H1 (cell line): Measurements from ENCODE around the gene PITPNC1. TPM values are rescaled to one million over a fixed set of nuclear protein-coding genes. Genes with fewer than 3 reads are reported as not detected.

Experiments
- CTCF ChIA-PET: fragments of 300-600 bp; sonication (Branson Sonifier 250); formaldehyde crosslinking; loops from one replicate; lab custom pipeline; 2021; ENCODE audit not compliant: partially characterized antibody; lab: Charles Lee
- POLR2A ChIA-PET: fragments of 300-600 bp; sonication (Branson Sonifier 250); formaldehyde crosslinking; loops from one replicate; lab custom pipeline; 2021; ENCODE audit warnings: inconsistent platforms; ENCODE audit not compliant: partially characterized antibody; lab: Charles Lee
- DNase-seq, 2 experiments: peaks; one replicate each; pipeline versions ENCODE4 v3.0.0 to v3.0.0-alpha.2; 2010 to 2022; ENCODE audit warnings: low spot score in 2 of 2, low read depth in 1 of 2, mixed read lengths in 1 of 2
- FAIRE-seq: peaks from 2 replicates; lab custom pipeline; 2011; peaks lifted over from hg19 to GRCh38; lab: Jason Lieb, UNC
- H2AFZ ChIP-seq: 2 replicates; pipeline ENCODE4 v1.8.1; 2012; ENCODE audit warnings: low read length, inconsistent platforms
- H2AK5ac ChIP-seq: 2 replicates; pipeline ENCODE4 v1.6.1; 2013; ENCODE audit warnings: low read depth, low read length
- H2BK120ac ChIP-seq: replicated peaks from 2 replicates; pipeline ENCODE3; 2013; ENCODE audit warnings: low read depth, low read length, inconsistent platforms
- H2BK12ac ChIP-seq: 2 replicates; pipeline ENCODE4 v1.6.1; 2013; ENCODE audit warnings: low read depth, low read length
- H2BK15ac ChIP-seq: 2 replicates; pipeline ENCODE4 v1.6.1; 2013; ENCODE audit warnings: low read length
- H2BK20ac ChIP-seq: 2 replicates; pipeline ENCODE4 v1.6.1; 2013; ENCODE audit warnings: low read length
- H2BK5ac ChIP-seq: 2 replicates; pipeline ENCODE4 v1.6.1; 2013; ENCODE audit warnings: low read depth, low read length
- H3K14ac ChIP-seq: 2 replicates; pipeline ENCODE4 v1.6.1; 2013; ENCODE audit warnings: inconsistent platforms; ENCODE audit not compliant: insufficient read length
- H3K18ac ChIP-seq: 2 replicates; pipeline ENCODE4 v1.6.1; 2013; ENCODE audit warnings: low read length; ENCODE audit errors: extremely low read depth
- H3K23ac ChIP-seq: 2 replicates; pipeline ENCODE4 v1.6.1; 2013; ENCODE audit warnings: inconsistent platforms; ENCODE audit not compliant: insufficient read length
- H3K23me2 ChIP-seq: 2 replicates; pipeline ENCODE4 v1.6.1; 2013; ENCODE audit warnings: low read depth, low read length
- H3K27ac ChIP-seq: 2 replicates; pipeline ENCODE4 v1.6.1; 2011; ENCODE audit warnings: low read depth, low read length, inconsistent platforms
- H3K27me3 ChIP-seq, 4 experiments: replicated peaks in 1 of 4; 1 replicate in 1 of 4; 2 replicates in 3 of 4; pipeline versions ENCODE4 v1.6.1 to v1.8.1; 2011 to 2013; ENCODE audit warnings: low read length in 3 of 4, mild to moderate bottlenecking in 3 of 4, inconsistent platforms in 2 of 4, mixed read lengths in 2 of 4, moderate library complexity in 1 of 4; ENCODE audit not compliant: control insufficient read depth in 3 of 4, insufficient read depth in 3 of 4; ENCODE audit errors: extremely low read depth in 1 of 4
- H3K36me3 ChIP-seq, 4 experiments: 2 replicates each; pipeline versions ENCODE4 v1.6.1 to v1.8.1; 2011 to 2013; ENCODE audit warnings: mild to moderate bottlenecking in 4 of 4, low read length in 3 of 4, moderate library complexity in 2 of 4, control low read depth in 1 of 4, inconsistent platforms in 1 of 4; ENCODE audit not compliant: insufficient read depth in 4 of 4, control insufficient read depth in 2 of 4
- H3K4ac ChIP-seq: replicated peaks from 2 replicates; pipeline ENCODE3; 2013; ENCODE audit warnings: low read length, low read depth, mixed read lengths, inconsistent platforms; ENCODE audit not compliant: insufficient read length
- H3K4me1 ChIP-seq, 4 experiments: replicated peaks in 1 of 4; 1 replicate in 1 of 4; 2 replicates in 3 of 4; pipeline versions ENCODE4 v1.6.1 to v1.8.1; 2011 to 2013; ENCODE audit warnings: low read length in 3 of 4, inconsistent platforms in 2 of 4, mixed read lengths in 1 of 4; ENCODE audit not compliant: insufficient read depth in 4 of 4, control insufficient read depth in 3 of 4
- H3K4me2 ChIP-seq, 2 experiments: 2 replicates each; pipeline versions ENCODE4 v1.6.1 to v1.8.1; 2011 to 2013; ENCODE audit warnings: low read depth in 2 of 2, low read length in 2 of 2, control low read depth in 1 of 2, inconsistent platforms in 1 of 2, mild to moderate bottlenecking in 1 of 2; ENCODE audit not compliant: insufficient read depth in 1 of 2
- H3K4me3 ChIP-seq, 4 experiments: fragments of 200-600, 300-600 bp in 1 of 4; sonication (generic), shearing (Covaris generic), sonication (Bioruptor Twin) in 1 of 4; 2 replicates each; pipeline versions ENCODE4 v1.5.1 to v1.8.1; 2011 to 2016; ENCODE audit warnings: low read length in 4 of 4, low read depth in 3 of 4, control low read depth in 2 of 4, inconsistent platforms in 2 of 4, mild to moderate bottlenecking in 2 of 4, mixed read lengths in 1 of 4, moderate library complexity in 1 of 4; ENCODE audit not compliant: insufficient read depth in 2 of 4; ENCODE audit errors: extremely low read depth in 1 of 4
- H3K56ac ChIP-seq: replicated peaks from 2 replicates; pipeline ENCODE3; 2013; ENCODE audit warnings: low read depth, mild to moderate bottlenecking, mixed read lengths, low read length, inconsistent platforms; ENCODE audit not compliant: insufficient read length
- H3K79me1 ChIP-seq: 2 replicates; pipeline ENCODE4 v1.6.1; 2013; ENCODE audit warnings: low read depth, low read length, control low read depth
- H3K79me2 ChIP-seq, 2 experiments: 2 replicates each; pipeline versions ENCODE4 v1.6.1 to v1.8.1; 2012 to 2013; ENCODE audit warnings: low read length in 2 of 2, mild to moderate bottlenecking in 2 of 2, inconsistent platforms in 1 of 2; ENCODE audit not compliant: insufficient read depth in 2 of 2, control insufficient read depth in 1 of 2
- H3K9ac ChIP-seq, 4 experiments: replicated peaks in 1 of 4; 1 replicate in 1 of 4; 2 replicates in 3 of 4; pipeline versions ENCODE4 v1.6.1 to v1.8.1; 2011 to 2013; ENCODE audit warnings: low read depth in 3 of 4, low read length in 3 of 4, control low read depth in 2 of 4, mild to moderate bottlenecking in 2 of 4, moderate library complexity in 2 of 4, inconsistent platforms in 1 of 4; ENCODE audit errors: extremely low read depth in 1 of 4
- H3K9me3 ChIP-seq, 2 experiments: 2 replicates each; pipeline versions ENCODE4 v1.6.1 to v1.8.1; 2012 to 2013; ENCODE audit warnings: mild to moderate bottlenecking in 2 of 2, moderate library complexity in 2 of 2, control low read depth in 1 of 2, inconsistent platforms in 1 of 2, low read depth in 1 of 2, low read length in 1 of 2, mixed read lengths in 1 of 2; ENCODE audit not compliant: insufficient read depth in 2 of 2
- H4K20me1 ChIP-seq, 2 experiments: replicated peaks in 1 of 2; 2 replicates each; pipeline versions ENCODE3 to v1.8.1; 2011 to 2013; ENCODE audit warnings: inconsistent platforms in 2 of 2, low read length in 2 of 2, mild to moderate bottlenecking in 1 of 2; ENCODE audit not compliant: insufficient read depth in 2 of 2, control insufficient read depth in 1 of 2
- H4K5ac ChIP-seq: 2 replicates; pipeline ENCODE4 v1.6.1; 2013; ENCODE audit warnings: low read length, low read depth, mixed read lengths, inconsistent platforms; ENCODE audit not compliant: insufficient read length
- H4K8ac ChIP-seq: 2 replicates; pipeline ENCODE4 v1.8.0; 2013; ENCODE audit warnings: mild to moderate bottlenecking, moderate library complexity, low read length, inconsistent platforms; ENCODE audit not compliant: insufficient read depth; ENCODE audit errors: extremely low read depth
- H4K91ac ChIP-seq: replicated peaks from 2 replicates; pipeline ENCODE3; 2013; ENCODE audit warnings: low read length, mixed read lengths, inconsistent platforms; ENCODE audit not compliant: insufficient read length
- ASH2L ChIP-seq: fragments of 200-600, 300-600 bp; sonication (generic); IDR thresholded peaks from one replicate; pipeline ENCODE4 v1.7.1; 2017; ENCODE audit warnings: low read length
- E2F6 ChIP-seq: IDR thresholded peaks from 2 replicates; pipeline ENCODE4 v1.6.1; 2012; ENCODE audit warnings: inconsistent platforms
- MAX ChIP-seq: IDR thresholded peaks from 2 replicates; pipeline ENCODE4 v1.6.1; 2012; ENCODE audit warnings: inconsistent platforms
- RBBP5 ChIP-seq: IDR thresholded peaks from 2 replicates; pipeline ENCODE4 v1.7.1; 2012; ENCODE audit warnings: low read depth, mild to moderate bottlenecking, inconsistent platforms, low read length, moderate library complexity, borderline replicate concordance
- SIRT6 ChIP-seq: IDR thresholded peaks from one replicate; pipeline ENCODE4 v1.7.1; 2012; ENCODE audit warnings: low read length, inconsistent platforms
- SUZ12 ChIP-seq: fragments of 200-600 bp; sonication (generic); IDR thresholded peaks from 2 replicates; pipeline ENCODE4 v1.6.1; 2012; ENCODE audit warnings: mild to moderate bottlenecking, inconsistent platforms, low read length, moderate library complexity, mixed read lengths
- TBP ChIP-seq: IDR thresholded peaks from 2 replicates; pipeline ENCODE4 v1.6.1; 2011; ENCODE audit warnings: low read depth, low read length, improper control_type of control experiment
- WGBS, 2 experiments: shearing (Covaris generic) in 1 of 2; methylation state at CpG; one replicate each; pipeline versions ENCODE4 v1.1.6 to v1.1.7; 2013 to 2015; ENCODE audit warnings: low lambda C conversion rate in 2 of 2, mixed read lengths in 2 of 2, inconsistent platforms in 1 of 2, low coverage in 1 of 2, missing lambda C conversion rate in 1 of 2; ENCODE audit not compliant: insufficient replicate concordance in 2 of 2, insufficient coverage in 1 of 2, insufficient read length in 1 of 2; ENCODE audit errors: extremely low coverage in 1 of 2, missing lambda C conversion rate in 1 of 2; 5-methylcytosine and 5-hydroxymethylcytosine counted together
- polyA plus RNA-seq, 7 experiments: library from polyadenylated mRNA; depleted of rRNA in 3 of 7; stranded (reverse) in 5 of 7; unstranded in 2 of 7; fragments of >200 nt in 5 of 7; fragments of 200-250 nt in 2 of 7; gene quantifications; 1 replicate in 5 of 7; 2 replicates in 1 of 7; 4 replicates in 1 of 7; pipeline versions ENCODE4 v1.2.1 to v1.2.3, GENCODE V29; 2011 to 2013; ENCODE audit warnings: missing spikeins in 2 of 7, mixed read lengths in 2 of 7
- total RNA-seq: library from RNA; stranded (reverse); fragmentation: NEBNext Ultra II Directional; extraction: Animal tissue kit (Norgen Biotek cat#: 25700); gene quantifications from 2 replicates; pipeline ENCODE4 v1.2.1, GENCODE V29; 2021

Gene PITPNC1
- total and polyA plus RNA-seq, 2 of the 8 experiments (the other 6 are each of a cell fraction or from before 2014, with no cell fraction given) = 17.6 to 54.7 TPM

GRCh38 chr17:67569873-67570272 lies 192.8 kb downstream of the PITPNC1 start:
- Histone ChIP-seq H3K23me2 (no peaks in the 10 kb centered on the region; the same call in 1 of the 2 replicates), H3K4me2 (no peak overlapping the region), H4K8ac (no peak overlapping the region), H3K27me3 (no peaks in the 10 kb centered on the region), H3K79me1 (no peaks in the 10 kb centered on the region), H4K91ac (no peak overlapping the region), H2AFZ (no peak overlapping the region), H3K27ac (no peak overlapping the region), H3K4me1 (no peaks in the 10 kb centered on the region), H3K4me3 (no peak overlapping the region), H2BK15ac (no peak overlapping the region), H2BK120ac (no peak overlapping the region), H3K4ac (no peak overlapping the region), H3K23ac (no peak overlapping the region), H3K9ac (no peak overlapping the region), H3K14ac (no peak overlapping the region), H2BK5ac (no peak overlapping the region), H4K20me1 (no peaks in the 10 kb centered on the region), H2BK20ac (no peak overlapping the region), H3K9me3 (no peaks in the 10 kb centered on the region), H2BK12ac (no peak overlapping the region), H3K56ac (no peak overlapping the region), H4K5ac (no peak overlapping the region), H3K18ac (no peak overlapping the region), H3K79me2 (no peaks in the 10 kb centered on the region), H3K36me3 (no peaks in the 10 kb centered on the region; a peak in 1 of 8 replicates), H2AK5ac (no peak overlapping the region)
- 90% methylated on average over 6 of the region's 6 CpGs; no CpG with 5 or more reads in 1 of the 2 experiments for WGBS, 2 experiments
- ChIA-PET POLR2A (no interaction called here), CTCF (interaction anchor here (0.6 to 2.6 kb wide), 5 partner anchors 10 to 110 kb away, joined by 3 to 18 read pairs (median 5); no protein-coding TSS in a partner anchor)
- TF ChIP-seq TBP (no peak), ASH2L (no peak), RBBP5 (no peak), MAX (no peak), SIRT6 (no peak), E2F6 (no peak), SUZ12 (no peak)
- no peak for FAIRE-seq
- no peak for DNase-seq
